ENCODE measurements around the gene SPANXB1.
"Not testable (repeated sequence)": the region's sequence is repeated elsewhere in the genome, so short reads cannot be mapped to it uniquely, and the experiment has no call there.

Gene SPANXB1, protein sequence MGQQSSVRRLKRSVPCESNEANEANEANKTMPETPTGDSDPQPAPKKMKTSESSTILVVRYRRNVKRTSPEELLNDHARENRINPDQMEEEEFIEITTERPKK

GRCh38 chrX:141002568-141002967 lies at the start of gene SPANXB1:
Gene SPANXB1 (plus strand): TSS chrX:141002594. CDS start chrX:141002694, 100 bp downstream.
- not testable (repeated sequence) for DNase-seq (ENCODE audit: low read depth in 2 of 2)

- DNase-seq (ENCODE audit: low read depth in 2 of 2): no peak
These were observed 35.4 kb upstream of the SPANXB1 start for GRCh38 chrX:140967036-140967435.

- DNase-seq (ENCODE audit: low read depth in 2 of 2): no peak
These were observed 31.1 kb upstream of the SPANXB1 start for GRCh38 chrX:140971099-140971795.

GRCh38 chrX:140975472-140975871 lies 26.9 kb upstream of the SPANXB1 start:
- DNase-seq (ENCODE audit: low read depth in 2 of 2): no peak

DNA sequence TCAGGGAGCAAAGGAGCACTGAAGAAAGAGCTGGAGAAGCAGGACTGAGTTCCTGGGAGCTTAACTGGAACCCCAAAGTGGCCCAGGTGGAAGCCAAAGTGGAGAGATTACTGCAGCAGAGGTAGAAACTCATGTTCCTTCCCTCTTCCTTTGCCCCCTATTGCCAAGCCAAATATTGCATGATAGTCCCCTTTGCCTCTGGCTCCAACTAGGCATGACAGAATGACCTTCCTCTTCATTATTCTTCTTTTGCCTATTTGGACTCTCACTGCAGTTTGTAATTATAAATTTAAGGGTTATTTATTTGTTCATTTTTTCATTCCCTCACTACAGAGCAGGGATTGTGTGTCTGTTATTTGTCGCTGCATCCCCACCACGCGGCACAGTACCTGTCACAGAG lies 22.1 kb upstream of the SPANXB1 start:
- no peak for DNase-seq (ENCODE audit: low read depth in 2 of 2)

GRCh38 chrX:140983730-140984129 lies 18.7 kb upstream of the SPANXB1 start:
- DNase-seq (ENCODE audit: low read depth in 2 of 2): no peak

- not testable (repeated sequence) for DNase-seq (ENCODE audit: low read depth in 2 of 2)
These were observed 2.8 kb downstream of the SPANXB1 start for GRCh38 chrX:141005243-141005642.

DNA sequence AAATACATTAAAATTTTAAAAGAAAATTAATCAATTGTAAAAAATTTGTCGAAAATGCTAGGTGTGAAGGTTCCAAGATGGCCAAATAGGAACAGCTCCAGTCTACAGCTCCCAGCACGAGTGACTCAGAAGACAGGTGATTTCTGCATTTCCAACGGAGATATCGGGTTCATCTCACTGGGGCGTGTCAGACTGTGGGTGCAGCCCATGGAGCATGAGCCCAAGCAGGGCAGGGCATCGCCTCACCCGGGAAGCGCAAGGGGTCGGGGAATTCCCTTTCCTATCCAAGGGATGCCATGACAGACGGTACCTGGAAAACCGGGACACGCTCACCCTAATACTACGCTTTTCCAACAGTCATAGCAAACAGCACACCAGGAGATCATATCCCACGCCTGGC lies 41.9 kb downstream of the SPANXB1 start:
- DNase-seq (ENCODE audit: low read depth in 2 of 2): not testable (repeated sequence)

GRCh38 chrX:141049878-141050277 lies 47.5 kb downstream of the SPANXB1 start:
- not testable (repeated sequence) for DNase-seq (ENCODE audit: low read depth in 2 of 2)

DNA sequence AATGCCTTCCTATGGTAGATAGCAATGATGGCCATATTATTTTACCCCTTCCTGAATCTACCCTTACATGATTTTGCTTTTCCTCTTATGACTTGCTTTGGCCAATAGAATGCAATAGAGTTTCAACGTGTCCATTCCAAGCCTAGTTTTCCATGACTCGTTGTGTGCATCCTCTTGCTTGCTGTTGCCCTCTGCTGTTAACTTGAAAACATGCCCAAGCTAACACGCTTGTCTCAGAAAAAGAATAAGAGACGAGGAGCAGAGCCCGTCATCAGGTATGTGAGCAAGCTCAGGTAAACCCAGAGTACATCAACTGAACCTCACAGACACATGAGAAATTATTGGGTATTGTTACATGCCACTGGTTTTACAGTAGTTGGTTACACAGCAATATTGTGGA lies 49.7 kb downstream of the SPANXB1 start:
- DNase-seq (ENCODE audit: low read depth in 2 of 2): not testable (repeated sequence)
